Measurements from ENCODE around the gene ZNRF1.

Gene ZNRF1

DNA sequence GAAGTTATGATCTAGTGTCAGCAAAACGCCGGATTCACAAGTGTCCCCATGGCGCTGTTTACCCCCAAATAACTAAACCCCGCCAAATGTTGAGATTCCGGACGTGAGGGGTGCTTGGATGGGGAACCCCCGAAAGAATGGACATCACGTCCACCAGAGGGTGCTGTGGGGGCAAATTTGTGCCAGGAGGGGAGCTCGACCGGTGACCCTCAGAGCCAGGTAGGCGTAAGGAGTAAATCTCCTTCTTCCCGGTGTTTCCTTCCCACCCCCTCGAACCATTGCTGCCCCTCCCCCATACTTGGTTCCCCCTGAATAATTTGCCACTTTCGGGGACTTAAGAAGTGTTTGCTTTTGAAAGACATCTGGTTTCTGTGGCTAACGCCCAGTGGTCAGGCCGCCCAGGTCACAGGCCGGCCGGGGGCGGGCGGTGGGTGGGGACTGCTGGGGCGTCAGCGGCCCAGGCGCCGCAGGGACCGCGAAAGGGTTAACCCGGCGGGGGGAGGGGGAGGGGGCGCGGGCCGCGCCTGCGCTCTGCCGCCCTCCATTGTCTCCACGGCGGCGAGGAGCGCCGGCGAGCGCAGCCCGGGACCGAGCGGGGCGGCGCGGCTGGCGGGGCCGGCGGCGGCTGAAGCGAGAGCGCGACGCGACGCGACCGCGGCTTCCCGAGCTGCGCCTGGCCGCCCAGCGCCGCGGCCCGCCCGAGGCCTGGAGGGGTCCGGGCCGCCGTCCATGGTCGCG is at the start of gene ZNRF1:
TSS of gene ZNRF1 (plus strand) at position 544 of the 738 bp plus-strand sequence. CDS start 648 bp downstream, outside the sequence.
- peak; percentile 67 for ATAC-seq
- no peak for TF ChIP-seq GLIS3 (CRISPR knock-in tag; IDR thresholded peaks at IDR 0.05)
- no peak for TF ChIP-seq ARNTL (CRISPR knock-in tag; IDR thresholded peaks at IDR 0.05; ENCODE audit: borderline replicate concordance, low read depth)
- no peak for TF ChIP-seq ZNF565 (CRISPR knock-in tag; conservative IDR thresholded peaks at IDR 0.05; ENCODE audit: low read depth)
- no peak for TF ChIP-seq ZNF8 (CRISPR knock-in tag; IDR thresholded peaks at IDR 0.05)
- TF ChIP-seq, protein P1, sequence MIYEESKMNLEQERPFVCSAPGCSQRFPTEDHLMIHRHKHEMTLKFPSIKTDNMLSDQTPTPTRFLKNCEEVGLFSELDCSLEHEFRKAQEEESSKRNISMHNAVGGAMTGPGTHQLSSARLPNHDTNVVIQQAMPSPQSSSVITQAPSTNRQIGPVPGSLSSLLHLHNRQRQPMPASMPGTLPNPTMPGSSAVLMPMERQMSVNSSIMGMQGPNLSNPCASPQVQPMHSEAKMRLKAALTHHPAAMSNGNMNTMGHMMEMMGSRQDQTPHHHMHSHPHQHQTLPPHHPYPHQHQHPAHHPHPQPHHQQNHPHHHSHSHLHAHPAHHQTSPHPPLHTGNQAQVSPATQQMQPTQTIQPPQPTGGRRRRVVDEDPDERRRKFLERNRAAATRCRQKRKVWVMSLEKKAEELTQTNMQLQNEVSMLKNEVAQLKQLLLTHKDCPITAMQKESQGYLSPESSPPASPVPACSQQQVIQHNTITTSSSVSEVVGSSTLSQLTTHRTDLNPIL (CRISPR knock-in tag; IDR thresholded peaks at IDR 0.05; ENCODE audit: low read depth) = no peak
- no peak for TF ChIP-seq PPARA (CRISPR knock-in tag; IDR thresholded peaks at IDR 0.05; ENCODE audit: borderline replicate concordance)
- TF ChIP-seq RARB (CRISPR knock-in tag; IDR thresholded peaks at IDR 0.05) = no peak
- no peak for TF ChIP-seq ISL1 (CRISPR knock-in tag; IDR thresholded peaks at IDR 0.05)
- TF ChIP-seq, protein P2, sequence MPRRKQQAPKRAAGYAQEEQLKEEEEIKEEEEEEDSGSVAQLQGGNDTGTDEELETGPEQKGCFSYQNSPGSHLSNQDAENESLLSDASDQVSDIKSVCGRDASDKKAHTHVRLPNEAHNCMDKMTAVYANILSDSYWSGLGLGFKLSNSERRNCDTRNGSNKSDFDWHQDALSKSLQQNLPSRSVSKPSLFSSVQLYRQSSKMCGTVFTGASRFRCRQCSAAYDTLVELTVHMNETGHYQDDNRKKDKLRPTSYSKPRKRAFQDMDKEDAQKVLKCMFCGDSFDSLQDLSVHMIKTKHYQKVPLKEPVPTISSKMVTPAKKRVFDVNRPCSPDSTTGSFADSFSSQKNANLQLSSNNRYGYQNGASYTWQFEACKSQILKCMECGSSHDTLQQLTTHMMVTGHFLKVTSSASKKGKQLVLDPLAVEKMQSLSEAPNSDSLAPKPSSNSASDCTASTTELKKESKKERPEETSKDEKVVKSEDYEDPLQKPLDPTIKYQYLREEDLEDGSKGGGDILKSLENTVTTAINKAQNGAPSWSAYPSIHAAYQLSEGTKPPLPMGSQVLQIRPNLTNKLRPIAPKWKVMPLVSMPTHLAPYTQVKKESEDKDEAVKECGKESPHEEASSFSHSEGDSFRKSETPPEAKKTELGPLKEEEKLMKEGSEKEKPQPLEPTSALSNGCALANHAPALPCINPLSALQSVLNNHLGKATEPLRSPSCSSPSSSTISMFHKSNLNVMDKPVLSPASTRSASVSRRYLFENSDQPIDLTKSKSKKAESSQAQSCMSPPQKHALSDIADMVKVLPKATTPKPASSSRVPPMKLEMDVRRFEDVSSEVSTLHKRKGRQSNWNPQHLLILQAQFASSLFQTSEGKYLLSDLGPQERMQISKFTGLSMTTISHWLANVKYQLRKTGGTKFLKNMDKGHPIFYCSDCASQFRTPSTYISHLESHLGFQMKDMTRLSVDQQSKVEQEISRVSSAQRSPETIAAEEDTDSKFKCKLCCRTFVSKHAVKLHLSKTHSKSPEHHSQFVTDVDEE (CRISPR knock-in tag; IDR thresholded peaks at IDR 0.05) = no peak
- TF ChIP-seq CSRNP3 (CRISPR knock-in tag; IDR thresholded peaks at IDR 0.05) = no peak
- no peak for TF ChIP-seq TOX (CRISPR knock-in tag; IDR thresholded peaks at IDR 0.05; ENCODE audit: borderline replicate concordance)
- TF ChIP-seq, protein P3, sequence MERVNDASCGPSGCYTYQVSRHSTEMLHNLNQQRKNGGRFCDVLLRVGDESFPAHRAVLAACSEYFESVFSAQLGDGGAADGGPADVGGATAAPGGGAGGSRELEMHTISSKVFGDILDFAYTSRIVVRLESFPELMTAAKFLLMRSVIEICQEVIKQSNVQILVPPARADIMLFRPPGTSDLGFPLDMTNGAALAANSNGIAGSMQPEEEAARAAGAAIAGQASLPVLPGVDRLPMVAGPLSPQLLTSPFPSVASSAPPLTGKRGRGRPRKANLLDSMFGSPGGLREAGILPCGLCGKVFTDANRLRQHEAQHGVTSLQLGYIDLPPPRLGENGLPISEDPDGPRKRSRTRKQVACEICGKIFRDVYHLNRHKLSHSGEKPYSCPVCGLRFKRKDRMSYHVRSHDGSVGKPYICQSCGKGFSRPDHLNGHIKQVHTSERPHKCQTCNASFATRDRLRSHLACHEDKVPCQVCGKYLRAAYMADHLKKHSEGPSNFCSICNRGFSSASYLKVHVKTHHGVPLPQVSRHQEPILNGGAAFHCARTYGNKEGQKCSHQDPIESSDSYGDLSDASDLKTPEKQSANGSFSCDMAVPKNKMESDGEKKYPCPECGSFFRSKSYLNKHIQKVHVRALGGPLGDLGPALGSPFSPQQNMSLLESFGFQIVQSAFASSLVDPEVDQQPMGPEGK (CRISPR knock-in tag; IDR thresholded peaks at IDR 0.05; ENCODE audit: borderline replicate concordance) = no peak
- no peak for TF ChIP-seq SNAI2 (CRISPR knock-in tag; IDR thresholded peaks at IDR 0.05)
- TF ChIP-seq OSR1 (CRISPR knock-in tag; IDR thresholded peaks at IDR 0.05) = no peak
- TF ChIP-seq BACH2 (CRISPR knock-in tag; IDR thresholded peaks at IDR 0.05; ENCODE audit: borderline replicate concordance) = no peak
- no peak for TF ChIP-seq ZNF70 (CRISPR knock-in tag; IDR thresholded peaks at IDR 0.05)
- no peak for TF ChIP-seq ESRRG (CRISPR knock-in tag; IDR thresholded peaks at IDR 0.05)
- TF ChIP-seq ZFP30 (CRISPR knock-in tag; IDR thresholded peaks at IDR 0.05) = no peak

DNA sequence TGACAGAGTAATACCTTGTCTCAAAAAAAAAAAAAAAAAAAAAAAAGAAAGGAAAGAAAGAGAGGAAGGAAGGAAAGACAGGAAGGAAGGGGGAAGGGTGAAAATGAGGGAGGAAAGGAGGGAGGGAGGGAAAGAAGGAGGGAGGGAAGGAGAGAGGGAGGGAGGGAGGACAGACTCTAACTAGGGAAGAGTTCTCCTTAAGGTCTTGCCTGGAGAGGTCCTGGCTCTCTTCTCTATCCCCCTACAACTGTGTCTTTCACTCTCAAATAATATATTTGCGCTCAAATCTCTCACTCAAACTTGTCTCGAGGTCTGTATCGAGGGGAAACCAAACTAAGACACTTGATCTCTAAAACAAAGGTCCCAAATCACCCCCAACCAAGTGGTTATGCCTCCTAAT is 49.5 kb upstream of the ZNRF1 start:
- TF ChIP-seq, protein P3 (CRISPR knock-in tag; IDR thresholded peaks at IDR 0.05; ENCODE audit: borderline replicate concordance) = no peak
- no peak for ATAC-seq

- TF ChIP-seq OSR1 (CRISPR knock-in tag; IDR thresholded peaks at IDR 0.05) = no peak
- TF ChIP-seq CSDC2 (CRISPR knock-in tag; IDR thresholded peaks at IDR 0.05) = no peak
- TF ChIP-seq, protein P1 (CRISPR knock-in tag; IDR thresholded peaks at IDR 0.05; ENCODE audit: low read depth) = no peak
- TF ChIP-seq, protein P2 (CRISPR knock-in tag; IDR thresholded peaks at IDR 0.05) = no peak
- TF ChIP-seq PPARA (CRISPR knock-in tag; IDR thresholded peaks at IDR 0.05; ENCODE audit: borderline replicate concordance) = no peak
- no peak for TF ChIP-seq SNAI2 (CRISPR knock-in tag; IDR thresholded peaks at IDR 0.05)
- TF ChIP-seq ZNF70 (CRISPR knock-in tag; IDR thresholded peaks at IDR 0.05) = no peak
- TF ChIP-seq RARB (CRISPR knock-in tag; IDR thresholded peaks at IDR 0.05) = no peak
- no peak for TF ChIP-seq ZFP30 (CRISPR knock-in tag; IDR thresholded peaks at IDR 0.05)
- no peak for TF ChIP-seq ISL1 (CRISPR knock-in tag; IDR thresholded peaks at IDR 0.05)
- TF ChIP-seq TCF4 (CRISPR knock-in tag; IDR thresholded peaks at IDR 0.05; ENCODE audit: borderline replicate concordance) = no peak
- no peak for ATAC-seq
Measured at GRCh38 chr16:74950511-74950910, 48.3 kb upstream of the ZNRF1 start.

Data from SK-N-SH treated with all-trans-retinoic acid at 6 μM for 48 hours (cell line).